ENCODE measurements around the gene IL1RAPL2. TPM values are rescaled to one million over a fixed set of nuclear protein-coding genes. Genes with fewer than 3 reads are reported as not detected.
A peak's percentile ranks its signal among the peaks of the same experiment; 100 is the strongest.
"Not testable (repeated sequence)": the region's sequence is repeated elsewhere in the genome, so short reads cannot be mapped to it uniquely, and the experiment has no call there.

Gene IL1RAPL2
- total and polyA plus RNA-seq, 2 donors (not counting 3 experiments of a cell fraction or from before 2014, with no cell fraction given) = not detected

DNA sequence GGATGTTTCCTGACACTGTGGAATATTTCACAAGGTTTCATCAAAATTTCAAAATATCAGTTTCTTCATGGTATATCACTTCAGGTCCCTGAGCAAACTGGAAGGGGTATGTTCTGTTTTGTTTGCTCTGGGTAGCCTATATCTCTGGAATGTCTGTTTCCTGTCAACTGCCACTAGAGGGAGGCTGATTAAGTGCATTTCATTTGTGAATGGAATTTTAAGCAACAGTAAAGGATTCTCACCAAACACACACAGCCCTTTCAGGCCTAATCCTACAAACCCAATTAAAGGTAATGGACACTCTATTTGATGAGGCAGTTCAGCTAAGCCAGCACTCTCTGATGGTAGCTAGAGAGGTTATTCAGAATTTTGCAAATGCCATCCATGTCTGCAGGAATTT, 347.3 kb downstream of the IL1RAPL2 start:
- H3K4me1 ChIP-seq (ENCODE audit: control insufficient read depth, extremely low read depth, insufficient read depth, low read length) = no peaks in the 10 kb centered on the region
- H3K79me2 ChIP-seq (ENCODE audit: control insufficient read depth, insufficient read depth, low read length) = no peaks in the 10 kb centered on the region
- FAIRE-seq = no peak
- no TSS peak for BruUV-seq (replicated peaks)
- no peaks in the 10 kb centered on the region for H4K20me1 ChIP-seq (replicated peaks; ENCODE audit: control insufficient read depth, extremely low read depth, insufficient read depth, low read length)
- peak; percentile 0 for DNase-seq (ENCODE audit: low read depth, low spot score)
- no peaks in the 10 kb centered on the region for H3K36me3 ChIP-seq (ENCODE audit: control insufficient read depth in 2 of 2, extremely low read depth in 1 of 2, insufficient read depth in 2 of 2, low read length in 2 of 2)
- no peak overlapping the region for H3K4me2 ChIP-seq (ENCODE audit: insufficient read depth, low read length)
- dilution Hi-C loops (cut with MboI; ENCODE audit: extremely low pct_ligation_motif_present, low sequenced_read_pairs) = no loop called here
- TF ChIP-seq POLR2A (IDR thresholded peaks at IDR 0.05; ENCODE audit: low read depth, low read length) (no peak), JUN (IDR thresholded peaks at IDR 0.05; ENCODE audit: borderline replicate concordance, insufficient read depth, insufficient read length, low read depth) (no peak), GATA2 (IDR thresholded peaks at IDR 0.05; ENCODE audit: insufficient read depth, insufficient read length, low read depth, low read length) (no peak), EZH2 (IDR thresholded peaks at IDR 0.05; ENCODE audit: borderline replicate concordance, low read depth, low read length, severe bottlenecking) (no peak), POLR2AphosphoS5 (IDR thresholded peaks at IDR 0.05; ENCODE audit: insufficient read depth, low read depth, low read length) (no peak), MYC (IDR thresholded peaks at IDR 0.05; ENCODE audit: low read depth, low read length) (no peak), FOS (IDR thresholded peaks at IDR 0.05; ENCODE audit: borderline replicate concordance, insufficient read depth, low read length) (no peak)
- TF ChIP-seq, protein P1, sequence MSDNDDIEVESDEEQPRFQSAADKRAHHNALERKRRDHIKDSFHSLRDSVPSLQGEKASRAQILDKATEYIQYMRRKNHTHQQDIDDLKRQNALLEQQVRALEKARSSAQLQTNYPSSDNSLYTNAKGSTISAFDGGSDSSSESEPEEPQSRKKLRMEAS (IDR thresholded peaks at IDR 0.05; ENCODE audit: insufficient read depth, insufficient read length) = no peak
- TF ChIP-seq, protein P2, sequence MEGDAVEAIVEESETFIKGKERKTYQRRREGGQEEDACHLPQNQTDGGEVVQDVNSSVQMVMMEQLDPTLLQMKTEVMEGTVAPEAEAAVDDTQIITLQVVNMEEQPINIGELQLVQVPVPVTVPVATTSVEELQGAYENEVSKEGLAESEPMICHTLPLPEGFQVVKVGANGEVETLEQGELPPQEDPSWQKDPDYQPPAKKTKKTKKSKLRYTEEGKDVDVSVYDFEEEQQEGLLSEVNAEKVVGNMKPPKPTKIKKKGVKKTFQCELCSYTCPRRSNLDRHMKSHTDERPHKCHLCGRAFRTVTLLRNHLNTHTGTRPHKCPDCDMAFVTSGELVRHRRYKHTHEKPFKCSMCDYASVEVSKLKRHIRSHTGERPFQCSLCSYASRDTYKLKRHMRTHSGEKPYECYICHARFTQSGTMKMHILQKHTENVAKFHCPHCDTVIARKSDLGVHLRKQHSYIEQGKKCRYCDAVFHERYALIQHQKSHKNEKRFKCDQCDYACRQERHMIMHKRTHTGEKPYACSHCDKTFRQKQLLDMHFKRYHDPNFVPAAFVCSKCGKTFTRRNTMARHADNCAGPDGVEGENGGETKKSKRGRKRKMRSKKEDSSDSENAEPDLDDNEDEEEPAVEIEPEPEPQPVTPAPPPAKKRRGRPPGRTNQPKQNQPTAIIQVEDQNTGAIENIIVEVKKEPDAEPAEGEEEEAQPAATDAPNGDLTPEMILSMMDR (IDR thresholded peaks at IDR 0.05; ENCODE audit: extremely low read depth in 1 of 2, insufficient read depth in 1 of 2, low read depth in 1 of 2, low read length in 2 of 2) = no peak
- no peaks in the 10 kb centered on the region for H3K27me3 ChIP-seq (ENCODE audit: control insufficient read depth in 2 of 2, insufficient read depth in 2 of 2, low read length in 2 of 2)
- no peak overlapping the region for H2AFZ ChIP-seq (ENCODE audit: low read depth, low read length)
- ChIA-PET CTCF (interaction anchor here (1.2 kb wide), 1 partner anchor 277 kb away, joined by 7 read pairs; no protein-coding TSS in a partner anchor), POLR2A (no interaction called here)
- no peak overlapping the region for H3K27ac ChIP-seq (ENCODE audit: insufficient read depth, low read depth, low read length)
- H3K9ac ChIP-seq (replicated peaks; ENCODE audit: extremely low read depth, insufficient read depth, low read length) = no peak overlapping the region
- intact Hi-C loops (cut with micrococcal nuclease) = loop anchor here (1.0 kb wide), 1 partner anchor 277 kb away; no protein-coding TSS in a partner anchor
- H3K9me1 ChIP-seq (replicated peaks; ENCODE audit: control insufficient read depth, extremely low read depth, insufficient read depth, low read length) = no peaks in the 10 kb centered on the region
- no peak overlapping the region for H3K4me3 ChIP-seq (replicated peaks in 1 of 3; ENCODE audit: insufficient read depth in 1 of 3, low read depth in 1 of 3, low read length in 3 of 3)
- no peaks in the 10 kb centered on the region for H3K9me3 ChIP-seq (replicated peaks; ENCODE audit: control insufficient read depth, insufficient read depth, low read length)

- H3K36me3 ChIP-seq (ENCODE audit: control insufficient read depth in 2 of 2, extremely low read depth in 1 of 2, insufficient read depth in 2 of 2, low read length in 2 of 2); H3K9ac ChIP-seq (replicated peaks; ENCODE audit: extremely low read depth, insufficient read depth, low read length); CTCF ChIA-PET; FAIRE-seq; H3K4me2 ChIP-seq (ENCODE audit: insufficient read depth, low read length); intact Hi-C loops (cut with micrococcal nuclease); H2AFZ ChIP-seq (ENCODE audit: low read depth, low read length); BruUV-seq (replicated peaks); H3K27ac ChIP-seq (ENCODE audit: insufficient read depth, low read depth, low read length); POLR2A ChIA-PET; H3K79me2 ChIP-seq (ENCODE audit: control insufficient read depth, insufficient read depth, low read length); H3K27me3 ChIP-seq (ENCODE audit: control insufficient read depth in 2 of 2, insufficient read depth in 2 of 2, low read length in 2 of 2); DNase-seq (ENCODE audit: low read depth, low spot score); H3K4me1 ChIP-seq (ENCODE audit: control insufficient read depth, extremely low read depth, insufficient read depth, low read length); H3K9me1 ChIP-seq (replicated peaks; ENCODE audit: control insufficient read depth, extremely low read depth, insufficient read depth, low read length); H4K20me1 ChIP-seq (replicated peaks; ENCODE audit: control insufficient read depth, extremely low read depth, insufficient read depth, low read length); H3K4me3 ChIP-seq (replicated peaks in 1 of 3; ENCODE audit: insufficient read depth in 1 of 3, low read depth in 1 of 3, low read length in 3 of 3); dilution Hi-C loops (cut with MboI; ENCODE audit: extremely low pct_ligation_motif_present, low sequenced_read_pairs); H3K9me3 ChIP-seq (replicated peaks; ENCODE audit: control insufficient read depth, insufficient read depth, low read length): not testable (repeated sequence)
Measured at GRCh38 chrX:104914686-104915085, 348.7 kb downstream of the IL1RAPL2 start.
